T-cell (primary cell): Measurements from ENCODE around the gene SELENOT. TPM values are rescaled to one million over a fixed set of nuclear protein-coding genes. Genes with fewer than 3 reads are reported as not detected.

ENCODE experiments used
- ATAC-seq, 4 experiments: fragments of 200-7000 bp in 3 of 4; fragments of 150-1000 bp in 1 of 4; cut with Tn5 transposase; replicated peaks in 1 of 4; 1 replicate in 3 of 4; 2 replicates in 1 of 4; pipeline ENCODE4 v1.10.0; 2021; ENCODE audit warnings: moderate library complexity in 3 of 4, mild to moderate bottlenecking in 2 of 4, moderate number of reproducible peaks in 1 of 4
- CTCF ChIA-PET, 2 donors: fragments of 300-600 bp; sonication (Branson Sonifier 250); formaldehyde crosslinking; loops; one replicate each; lab custom pipeline; 2022; ENCODE audit warnings: antibody characterized with exemption in 2 of 2; lab: Charles Lee
- POLR2A ChIA-PET, 2 donors: fragments of 300-600 bp; sonication (Branson Sonifier 250); formaldehyde crosslinking; loops; one replicate each; lab custom pipeline; 2022; ENCODE audit warnings: antibody characterized with exemption in 2 of 2; lab: Charles Lee
- DNase-seq, 35 experiments: peaks; one replicate each; pipeline versions ENCODE4 v3.0.0 to v3.0.0-alpha.2; 2013 to 2023
- H3K27ac ChIP-seq: one replicate; pipeline ENCODE4 v1.5.1; 2013; ENCODE audit warnings: low read length
- H3K27me3 ChIP-seq, 2 experiments: replicated peaks in 1 of 2; 1 replicate in 1 of 2; 2 replicates in 1 of 2; pipeline versions ENCODE4 v1.6.1 to v1.7.0; 2013; ENCODE audit warnings: low read length in 1 of 2, mixed read lengths in 1 of 2; ENCODE audit not compliant: control insufficient read depth in 2 of 2, insufficient read depth in 2 of 2; ENCODE audit errors: extremely low read depth in 1 of 2
- H3K36me3 ChIP-seq, 2 donors: 1 replicate in 1 of 2; 2 replicates in 1 of 2; pipeline versions ENCODE4 v1.6.1 to v1.7.0; 2013; ENCODE audit warnings: low read length in 1 of 2; ENCODE audit not compliant: control insufficient read depth in 2 of 2, insufficient read depth in 1 of 2; ENCODE audit errors: extremely low read depth in 1 of 2
- H3K4me1 ChIP-seq, 2 experiments: 1 replicate in 1 of 2; 2 replicates in 1 of 2; pipeline versions ENCODE4 v1.6.1 to v1.7.0; 2013; ENCODE audit warnings: low read length in 2 of 2, mixed read lengths in 1 of 2; ENCODE audit not compliant: insufficient read depth in 2 of 2, control insufficient read depth in 1 of 2; ENCODE audit errors: extremely low read depth in 1 of 2
- H3K4me3 ChIP-seq, 2 donors: 1 replicate in 1 of 2; 2 replicates in 1 of 2; pipeline versions ENCODE4 v1.5.1 to v1.7.0; 2013; ENCODE audit warnings: mild to moderate bottlenecking in 2 of 2, low read length in 1 of 2, moderate library complexity in 1 of 2; ENCODE audit not compliant: control insufficient read depth in 1 of 2; ENCODE audit errors: extremely low read depth in 1 of 2
- H3K9me3 ChIP-seq: 2 replicates; pipeline ENCODE4 v1.7.0; 2013
- H3K27ac Mint-ChIP-seq, 2 donors: one replicate each; pipeline ENCODE4 v1.8.0; 2020 to 2021; ENCODE audit warnings: mild to moderate bottlenecking in 2 of 2, mixed read lengths in 2 of 2
- H3K27me3 Mint-ChIP-seq, 2 donors: one replicate each; pipeline ENCODE4 v1.8.0; 2021 to 2022; ENCODE audit warnings: mixed read lengths in 2 of 2
- H3K36me3 Mint-ChIP-seq: one replicate; pipeline ENCODE4 v1.8.0; 2021; ENCODE audit warnings: mixed read lengths
- H3K4me1 Mint-ChIP-seq, 3 donors: one replicate each; pipeline ENCODE4 v1.8.0; 2020 to 2022; ENCODE audit warnings: mixed read lengths in 3 of 3, mild to moderate bottlenecking in 1 of 3
- H3K4me3 Mint-ChIP-seq, 3 donors: one replicate each; pipeline ENCODE4 v1.8.0; 2020 to 2022; ENCODE audit warnings: mild to moderate bottlenecking in 3 of 3, mixed read lengths in 3 of 3, moderate library complexity in 3 of 3
- H3K9me3 Mint-ChIP-seq, 3 donors: one replicate each; pipeline ENCODE4 v1.8.0; 2020 to 2022; ENCODE audit warnings: mixed read lengths in 3 of 3
- WGBS: methylation state at CpG from one replicate; pipeline ENCODE4 v1.1.5; 2013; ENCODE audit warnings: missing lambda C conversion rate; ENCODE audit not compliant: insufficient coverage; 5-methylcytosine and 5-hydroxymethylcytosine counted together
- total RNA-seq, 35 experiments: library from RNA in 6 of 35; stranded (reverse) in 6 of 35; fragments of 120-200 nt in 1 of 35; gene quantifications; one replicate each; pipeline versions ENCODE4 v1.2.1 to v1.2.4 and lab custom pipeline; 2013 to 2026

Gene SELENOT
- total RNA-seq, 5 donors from 2014 or later (not counting 1 experiment from before 2014, with no cell fraction given): 64.1 to 85.9 (median 70.3) TPM

DNA sequence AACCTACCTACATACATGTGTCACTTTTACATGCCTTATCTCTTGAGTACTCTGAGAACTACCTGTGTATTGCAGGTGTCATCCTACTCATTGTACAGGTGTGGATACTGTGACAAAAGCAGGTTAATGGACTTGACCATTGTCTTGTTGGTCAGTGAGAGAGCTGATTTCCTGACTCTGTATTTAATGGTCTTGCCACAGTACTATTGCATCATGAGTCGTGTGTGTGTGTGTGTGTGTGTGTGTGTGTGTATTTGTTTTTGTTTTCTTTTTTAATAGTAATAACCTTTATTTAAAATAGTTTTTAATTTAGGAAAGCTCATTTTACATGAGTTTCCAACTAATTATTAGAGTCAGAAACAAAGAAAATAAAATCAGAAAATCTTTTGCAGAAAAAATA lies 7.7 kb downstream of the SELENOT start:
- POLR2A ChIA-PET: no interaction called here
- CTCF ChIA-PET: interaction anchor here in 1 of 2 donors (0.6 kb wide), 2 partner anchors 11 to 12 kb away, joined by 3 read pairs; no protein-coding TSS in a partner anchor

DNA sequence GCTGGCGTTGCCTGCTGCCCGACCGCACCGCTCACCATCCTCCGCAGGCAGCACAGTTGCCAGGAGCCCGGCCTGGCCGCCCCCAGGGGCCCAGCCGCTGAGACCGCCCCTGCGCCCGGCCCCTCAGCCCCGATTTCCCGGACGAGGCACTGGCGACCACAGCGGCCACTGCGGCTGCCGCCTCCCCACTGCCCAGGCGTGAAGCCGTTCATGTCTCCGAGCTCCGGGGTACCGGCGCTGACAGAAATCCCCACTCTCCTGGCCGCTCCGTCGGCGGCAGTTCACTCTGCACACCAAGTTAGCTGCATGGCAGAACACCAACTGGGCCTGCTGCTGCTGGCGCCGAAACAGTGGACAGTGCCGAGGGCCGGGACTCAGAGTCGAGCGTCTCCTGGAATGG lies 8.5 kb downstream of the SELENOT start:
- POLR2A ChIA-PET: interaction anchor here in 1 of 2 donors (0.7 kb wide), 1 partner anchor 72 kb away, joined by 3 read pairs; no protein-coding TSS in a partner anchor

More for the DNA sequence above, 7.7 kb downstream of the SELENOT start:
- Mint-ChIP-seq H3K27ac (no peak overlapping the region), H3K4me1 (peaks cover 67 to 79% (median 77%) of the 10 kb centered on the region in 3 donors), H3K36me3 (peaks cover 47% of the 10 kb centered on the region), H3K27me3 (no peaks in the 10 kb centered on the region), H3K4me3 (peak overlapping the region in 1 of 3 donors; percentile 99), H3K9me3 (peaks cover 0 to 3% (median 3%) of the 10 kb centered on the region in 3 donors)
- H3K27me3 ChIP-seq: no peaks in the 10 kb centered on the region
- no peak overlapping the region for H3K27ac ChIP-seq
- no CpG with 5 or more reads among the region's 1 CpG for WGBS
- no peak for ATAC-seq
- peaks cover 23 to 24% of the 10 kb centered on the region in 2 experiments for H3K4me1 ChIP-seq
- no peaks in the 10 kb centered on the region for H3K9me3 ChIP-seq
- no peak for DNase-seq
- H3K36me3 ChIP-seq: peaks cover 0 to 3% of the 10 kb centered on the region in 2 donors
- no peak overlapping the region for H3K4me3 ChIP-seq

DNA sequence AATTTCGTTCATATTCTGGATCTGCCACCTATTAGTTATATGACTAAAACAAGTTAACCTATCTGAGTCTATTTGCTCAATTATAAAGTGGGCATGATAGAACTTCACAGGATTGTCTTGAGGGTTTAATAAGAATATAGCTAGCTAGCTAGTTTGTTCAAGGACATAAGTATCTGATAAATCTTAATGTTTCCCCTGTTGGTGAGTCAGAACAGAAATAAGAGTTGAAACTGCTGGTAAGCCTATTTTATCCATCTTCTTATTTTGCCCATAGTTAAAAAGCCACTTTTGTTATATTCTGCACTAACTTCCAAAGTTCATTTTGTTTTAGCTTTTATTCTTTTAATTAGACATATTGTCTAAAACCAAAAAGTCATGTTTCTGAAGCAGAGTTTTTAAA lies 9.4 kb downstream of the SELENOT start:
- ChIA-PET CTCF (no interaction called here), POLR2A (interaction anchor here (0.7 to 1.0 kb wide), 2 partner anchors 23 to 73 kb away, joined by 3 read pairs; no protein-coding TSS in a partner anchor)
- Mint-ChIP-seq H3K4me3 (no peak overlapping the region), H3K9me3 (peaks cover 0 to 3% (median 3%) of the 10 kb centered on the region in 3 donors), H3K4me1 (peaks cover 50 to 71% (median 70%) of the 10 kb centered on the region in 3 donors), H3K27me3 (no peaks in the 10 kb centered on the region), H3K27ac (no peak overlapping the region), H3K36me3 (peaks cover 37% of the 10 kb centered on the region)
- peaks cover 0 to 3% of the 10 kb centered on the region in 2 donors for H3K36me3 ChIP-seq
- H3K4me3 ChIP-seq: no peak overlapping the region
- no peaks in the 10 kb centered on the region for H3K27me3 ChIP-seq
- H3K27ac ChIP-seq: no peak overlapping the region
- ATAC-seq (no peak), DNase-seq (no peak)
- no peaks in the 10 kb centered on the region for H3K9me3 ChIP-seq
- peaks cover 12% of the 10 kb centered on the region in 2 experiments for H3K4me1 ChIP-seq
- WGBS: no CpG with 5 or more reads among the region's 1 CpG

More for the DNA sequence above, 8.5 kb downstream of the SELENOT start:
- no peak overlapping the region for H3K4me3 ChIP-seq
- no peak for DNase-seq
- ATAC-seq: no peak
- H3K36me3 Mint-ChIP-seq: peaks cover 43% of the 10 kb centered on the region
- H3K27ac ChIP-seq: no peak overlapping the region
- H3K27ac Mint-ChIP-seq: no peak overlapping the region
- no peaks in the 10 kb centered on the region for H3K9me3 ChIP-seq
- peaks cover 0 to 3% of the 10 kb centered on the region in 2 donors for H3K36me3 ChIP-seq
- peaks cover 0 to 3% (median 3%) of the 10 kb centered on the region in 3 donors for H3K9me3 Mint-ChIP-seq
- peaks cover 16 to 21% of the 10 kb centered on the region in 2 experiments for H3K4me1 ChIP-seq
- no peaks in the 10 kb centered on the region for H3K27me3 ChIP-seq
- H3K4me3 Mint-ChIP-seq: no peak overlapping the region
- H3K27me3 Mint-ChIP-seq: no peaks in the 10 kb centered on the region
- H3K4me1 Mint-ChIP-seq: peaks cover 58 to 72% (median 70%) of the 10 kb centered on the region in 3 donors
- CTCF ChIA-PET: interaction anchor here in 1 of 2 donors (0.6 kb wide), 1 partner anchor 10 kb away, joined by 3 read pairs; no protein-coding TSS in a partner anchor
- 99% methylated on average over 34 of the region's 34 CpGs for WGBS

DNA sequence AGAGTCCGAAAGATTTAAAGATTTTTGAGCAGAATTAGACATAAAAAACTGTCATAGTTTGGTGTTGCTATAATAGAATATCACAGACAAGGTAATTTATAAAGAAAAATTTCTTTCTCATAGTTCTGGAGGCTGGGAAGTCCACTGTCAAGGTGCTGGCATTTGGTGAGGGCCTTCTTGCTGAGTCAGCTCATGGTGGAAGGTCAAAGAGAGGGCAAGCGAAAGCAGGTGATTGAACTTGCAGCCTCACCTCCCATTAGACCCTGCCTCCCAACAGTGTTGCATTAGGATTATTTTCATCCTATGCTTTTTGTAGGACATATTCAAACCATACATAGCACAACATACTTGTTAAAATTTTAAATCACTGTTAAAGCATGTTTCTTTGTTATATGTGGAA lies 9.9 kb downstream of the SELENOT start:
- peaks cover 47 to 69% (median 69%) of the 10 kb centered on the region in 3 donors for H3K4me1 Mint-ChIP-seq
- H3K9me3 ChIP-seq: no peaks in the 10 kb centered on the region
- ATAC-seq: no peak
- H3K27me3 Mint-ChIP-seq: no peaks in the 10 kb centered on the region
- peaks cover 33% of the 10 kb centered on the region for H3K36me3 Mint-ChIP-seq
- H3K36me3 ChIP-seq: peaks cover 0 to 3% of the 10 kb centered on the region in 2 donors
- DNase-seq: no peak
- CTCF ChIA-PET: no interaction called here
- peaks cover 7 to 9% of the 10 kb centered on the region in 2 experiments for H3K4me1 ChIP-seq
- peaks cover 0 to 3% (median 3%) of the 10 kb centered on the region in 3 donors for H3K9me3 Mint-ChIP-seq
- no peaks in the 10 kb centered on the region for H3K27me3 ChIP-seq
- no peak overlapping the region for H3K27ac ChIP-seq
- no peak overlapping the region for H3K4me3 Mint-ChIP-seq
- POLR2A ChIA-PET: interaction anchor here in 1 of 2 donors (1.0 kb wide), 1 partner anchor 22 kb away, joined by 3 read pairs; no protein-coding TSS in a partner anchor
- H3K4me3 ChIP-seq: no peak overlapping the region
- no CpG with 5 or more reads among the region's 2 CpGs for WGBS
- no peak overlapping the region for H3K27ac Mint-ChIP-seq

DNA sequence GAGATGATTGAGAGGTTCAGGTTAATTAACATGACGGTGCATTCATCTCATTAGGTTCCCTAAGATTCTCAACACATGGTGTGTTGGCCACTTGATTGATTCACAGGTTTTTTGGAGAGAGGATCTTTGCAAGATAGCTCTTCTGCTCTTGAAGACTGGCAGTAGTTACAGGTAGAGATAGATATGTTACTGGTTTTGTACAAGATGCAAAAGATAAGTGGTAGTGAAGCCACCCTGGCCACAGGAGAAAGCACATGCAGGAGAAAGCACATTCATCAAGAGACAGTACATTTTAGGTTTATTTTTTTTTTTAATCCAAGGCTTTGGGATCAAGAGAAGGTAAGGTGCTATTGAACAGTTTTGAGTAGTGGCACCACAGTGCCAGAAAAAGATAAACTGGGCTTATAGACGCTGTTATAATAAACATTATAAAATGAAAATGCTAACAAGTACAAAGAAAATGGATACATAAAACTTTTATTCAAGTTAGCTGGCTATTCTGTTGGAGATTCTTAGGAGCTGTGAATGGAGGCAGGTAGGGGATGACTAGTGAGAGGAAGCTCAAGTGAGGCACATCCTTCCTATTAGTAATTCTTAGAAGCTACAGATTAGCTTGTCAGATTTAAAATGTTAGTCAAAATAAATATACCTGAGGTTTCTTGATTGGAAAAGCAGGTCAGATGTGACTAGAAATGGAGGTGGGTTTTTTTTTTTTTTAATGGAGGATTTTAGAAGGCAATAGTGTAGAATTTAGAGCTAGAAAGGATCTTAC lies 10.8 kb downstream of the SELENOT start:
- peaks cover 39% of the 10 kb centered on the region for H3K36me3 Mint-ChIP-seq

More for the DNA sequence above, 10.8 kb downstream of the SELENOT start:
- no peaks in the 10 kb centered on the region for H3K27me3 ChIP-seq
- POLR2A ChIA-PET: interaction anchor here (0.6 to 1.2 kb wide), 8 partner anchors 8 to 598 kb away, joined by 3 to 9 read pairs (median 4); partner anchors contain the start of genes SELENOT (in 1 of the 2) and SIAH2 (in 1 of the 2)
- Mint-ChIP-seq H3K4me3 (no peak overlapping the region), H3K27ac (no peak overlapping the region), H3K9me3 (peaks cover 0 to 3% (median 3%) of the 10 kb centered on the region in 3 donors), H3K27me3 (no peaks in the 10 kb centered on the region), H3K4me1 (peaks cover 47 to 70% (median 68%) of the 10 kb centered on the region in 3 donors)
- WGBS: no CpG with 5 or more reads among the region's 2 CpGs
- DNase-seq: no peak
- no peak overlapping the region for H3K27ac ChIP-seq
- H3K4me3 ChIP-seq: no peak overlapping the region
- H3K36me3 ChIP-seq: peaks cover 0 to 6% of the 10 kb centered on the region in 2 donors
- no peak for ATAC-seq
- H3K9me3 ChIP-seq: no peaks in the 10 kb centered on the region
- peaks cover 5 to 9% of the 10 kb centered on the region in 2 experiments for H3K4me1 ChIP-seq
- CTCF ChIA-PET: interaction anchor here in 1 of 2 donors (0.6 to 0.7 kb wide), 2 partner anchors 251 to 842 kb away, joined by 3 read pairs; no protein-coding TSS in a partner anchor
